ENCODE results near the gene UQCRC2. TPM values are rescaled to one million over a fixed set of nuclear protein-coding genes. Genes with fewer than 3 reads are reported as not detected.
"Not testable (repeated sequence)": the region's sequence is repeated elsewhere in the genome, so short reads cannot be mapped to it uniquely, and the experiment has no call there.

The UQCRC2 gene
- 229 TPM for polyA plus RNA-seq (2013)

DNA sequence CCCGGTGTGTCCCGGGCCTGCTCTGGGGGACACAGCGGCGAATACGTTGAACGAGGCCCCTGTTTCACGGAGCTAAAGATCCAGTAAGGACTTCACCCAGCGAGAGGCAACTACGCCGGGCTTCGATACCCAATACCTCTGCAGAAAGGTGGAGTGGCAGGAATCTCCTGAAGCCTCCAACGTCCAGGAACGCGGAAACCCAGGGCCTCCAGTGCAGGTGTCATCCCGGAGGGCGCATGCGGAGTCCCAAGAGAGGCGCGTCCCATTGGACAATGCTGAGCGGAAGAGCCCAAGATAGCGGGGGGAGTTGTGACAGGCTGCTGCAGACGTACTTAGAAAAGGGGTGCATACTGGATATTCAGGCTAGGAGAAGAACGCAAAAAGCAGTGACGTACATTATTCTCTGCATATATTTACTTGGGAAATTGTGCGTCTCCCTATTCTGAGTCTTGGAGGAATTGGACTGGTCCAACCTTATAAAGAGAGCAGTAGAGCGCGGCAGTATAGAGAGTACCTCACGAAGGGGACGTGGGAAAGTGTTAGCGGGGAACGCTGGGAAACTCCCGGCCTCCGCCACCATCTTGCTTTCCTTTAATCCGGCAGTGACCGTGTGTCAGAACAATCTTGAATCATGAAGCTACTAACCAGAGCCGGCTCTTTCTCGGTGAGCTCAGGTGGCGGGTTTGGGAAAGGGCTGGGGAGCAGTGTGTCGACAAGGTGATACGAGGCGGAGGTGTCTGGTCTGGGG lies at the start of gene UQCRC2:
UQCRC2 (plus strand) TSS at position 569 of the 748 bp plus-strand sequence; CDS start at position 632, 63 bp downstream.
- under 1% methylated on average over 33 of the region's 41 CpGs for WGBS (ENCODE audit: insufficient coverage)

GRCh38 chr16:21932650-21933049 lies 20.5 kb upstream of the UQCRC2 start:
- CTCF ChIA-PET: interaction anchor here (0.7 kb wide), 1 partner anchor 15 kb away, joined by 3 read pairs; no protein-coding TSS in a partner anchor
- POLR2A ChIA-PET: interaction anchor here (0.6 kb wide), 1 partner anchor 112 kb away, joined by 3 read pairs; no protein-coding TSS in a partner anchor
- H3K4me1 ChIP-seq (ENCODE audit: control extremely low read depth in 1 of 4, control insufficient read depth in 4 of 4, insufficient read depth in 4 of 4, low read length in 3 of 4); H3K4me3 ChIP-seq (ENCODE audit: control insufficient read depth in 1 of 7, extremely low read depth in 1 of 7, insufficient read depth in 4 of 7, low read depth in 2 of 7, low read length in 6 of 7); H3K36me3 ChIP-seq (ENCODE audit: control insufficient read depth in 4 of 4, insufficient read depth in 4 of 4, low read length in 3 of 4); DNase-seq; H3K27me3 ChIP-seq (replicated peaks in 2 of 5; ENCODE audit: control insufficient read depth in 4 of 5, insufficient read depth in 5 of 5, low read length in 4 of 5); H3K27ac ChIP-seq (ENCODE audit: insufficient read depth in 1 of 2, low read depth in 1 of 2, low read length in 2 of 2, poor library complexity in 1 of 2, severe bottlenecking in 2 of 2); H3K9me3 ChIP-seq (ENCODE audit: control extremely low read depth in 1 of 5, control insufficient read depth in 4 of 5, insufficient read depth in 2 of 5, low read depth in 1 of 5, low read length in 4 of 5): not testable (repeated sequence)
- whole genome bisulfite sequencing (ENCODE audit: insufficient coverage): 93% methylated on average over 3 of the region's 4 CpGs

More for the DNA sequence above, at the start of gene UQCRC2:
- peak; percentile 94 to 96 (median 96) for DNase-seq
- H3K4me1 ChIP-seq (ENCODE audit: control extremely low read depth in 1 of 4, control insufficient read depth in 4 of 4, insufficient read depth in 4 of 4, low read length in 3 of 4): peaks cover 19 to 40% (median 26%) of the 10 kb centered on the region in 4 experiments
- ChIA-PET CTCF (interaction anchor here (1.0 to 1.5 kb wide), 4 partner anchors 10 to 125 kb away, joined by 3 to 4 read pairs (median 4); no protein-coding TSS in a partner anchor), POLR2A (no interaction called here)
- H3K36me3 ChIP-seq (ENCODE audit: control insufficient read depth in 4 of 4, insufficient read depth in 4 of 4, low read length in 3 of 4): peaks cover 0 to 18% (median 8%) of the 10 kb centered on the region in 4 experiments
- no peaks in the 10 kb centered on the region for H3K27me3 ChIP-seq (replicated peaks in 2 of 5; ENCODE audit: control insufficient read depth in 4 of 5, insufficient read depth in 5 of 5, low read length in 4 of 5)
- peak within 1 kb of the TSS; percentile 82 to 98 (median 89) for H3K4me3 ChIP-seq (ENCODE audit: control insufficient read depth in 1 of 7, extremely low read depth in 1 of 7, insufficient read depth in 4 of 7, low read depth in 2 of 7, low read length in 6 of 7)
- H3K9me3 ChIP-seq (ENCODE audit: control extremely low read depth in 1 of 5, control insufficient read depth in 4 of 5, insufficient read depth in 2 of 5, low read depth in 1 of 5, low read length in 4 of 5): no peaks in the 10 kb centered on the region
- peak within 1 kb of the TSS; percentile 100 for H3K27ac ChIP-seq (ENCODE audit: insufficient read depth in 1 of 2, low read depth in 1 of 2, low read length in 2 of 2, poor library complexity in 1 of 2, severe bottlenecking in 2 of 2)

- H3K9me3 ChIP-seq (ENCODE audit: control extremely low read depth in 1 of 5, control insufficient read depth in 4 of 5, insufficient read depth in 2 of 5, low read depth in 1 of 5, low read length in 4 of 5); H3K4me3 ChIP-seq (ENCODE audit: control insufficient read depth in 1 of 7, extremely low read depth in 1 of 7, insufficient read depth in 4 of 7, low read depth in 2 of 7, low read length in 6 of 7); H3K27ac ChIP-seq (ENCODE audit: insufficient read depth in 1 of 2, low read depth in 1 of 2, low read length in 2 of 2, poor library complexity in 1 of 2, severe bottlenecking in 2 of 2); DNase-seq; POLR2A ChIA-PET; H3K36me3 ChIP-seq (ENCODE audit: control insufficient read depth in 4 of 4, insufficient read depth in 4 of 4, low read length in 3 of 4); H3K27me3 ChIP-seq (replicated peaks in 2 of 5; ENCODE audit: control insufficient read depth in 4 of 5, insufficient read depth in 5 of 5, low read length in 4 of 5); H3K4me1 ChIP-seq (ENCODE audit: control extremely low read depth in 1 of 4, control insufficient read depth in 4 of 4, insufficient read depth in 4 of 4, low read length in 3 of 4): not testable (repeated sequence)
- CTCF ChIA-PET: interaction anchor here (0.7 kb wide), 1 partner anchor 14 kb away, joined by 3 read pairs; no protein-coding TSS in a partner anchor
- 80% methylated on average over 1 of the region's 4 CpGs for WGBS (ENCODE audit: insufficient coverage)
Observed at GRCh38 chr16:21933316-21933715, 19.8 kb upstream of the UQCRC2 start.

DNA sequence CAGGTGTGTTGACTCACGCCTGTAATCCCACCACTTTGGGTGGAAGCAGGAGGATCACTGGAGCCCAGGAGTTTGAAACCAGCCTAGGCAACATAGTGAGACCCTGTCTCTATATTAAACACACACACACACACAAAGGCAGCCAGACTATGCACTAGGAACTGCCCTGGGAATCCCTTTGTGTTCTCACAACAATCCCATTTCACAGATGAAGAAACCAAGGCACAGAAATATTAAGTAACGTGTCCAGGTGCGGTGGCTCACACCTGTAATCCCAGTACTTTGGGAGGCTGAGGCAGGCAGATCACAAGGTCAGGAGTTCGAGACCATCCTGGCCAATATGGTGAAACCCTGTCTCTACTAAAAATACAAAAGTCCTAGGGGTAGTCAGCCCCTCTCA lies 19.4 kb upstream of the UQCRC2 start:
- DNase-seq; H3K4me3 ChIP-seq (ENCODE audit: control insufficient read depth in 1 of 7, extremely low read depth in 1 of 7, insufficient read depth in 4 of 7, low read depth in 2 of 7, low read length in 6 of 7); POLR2A ChIA-PET; H3K27me3 ChIP-seq (replicated peaks in 2 of 5; ENCODE audit: control insufficient read depth in 4 of 5, insufficient read depth in 5 of 5, low read length in 4 of 5); H3K4me1 ChIP-seq (ENCODE audit: control extremely low read depth in 1 of 4, control insufficient read depth in 4 of 4, insufficient read depth in 4 of 4, low read length in 3 of 4); H3K36me3 ChIP-seq (ENCODE audit: control insufficient read depth in 4 of 4, insufficient read depth in 4 of 4, low read length in 3 of 4); H3K27ac ChIP-seq (ENCODE audit: insufficient read depth in 1 of 2, low read depth in 1 of 2, low read length in 2 of 2, poor library complexity in 1 of 2, severe bottlenecking in 2 of 2); CTCF ChIA-PET; H3K9me3 ChIP-seq (ENCODE audit: control extremely low read depth in 1 of 5, control insufficient read depth in 4 of 5, insufficient read depth in 2 of 5, low read depth in 1 of 5, low read length in 4 of 5): not testable (repeated sequence)
- WGBS (ENCODE audit: insufficient coverage): no CpG with 5 or more reads among the region's 4 CpGs

DNA sequence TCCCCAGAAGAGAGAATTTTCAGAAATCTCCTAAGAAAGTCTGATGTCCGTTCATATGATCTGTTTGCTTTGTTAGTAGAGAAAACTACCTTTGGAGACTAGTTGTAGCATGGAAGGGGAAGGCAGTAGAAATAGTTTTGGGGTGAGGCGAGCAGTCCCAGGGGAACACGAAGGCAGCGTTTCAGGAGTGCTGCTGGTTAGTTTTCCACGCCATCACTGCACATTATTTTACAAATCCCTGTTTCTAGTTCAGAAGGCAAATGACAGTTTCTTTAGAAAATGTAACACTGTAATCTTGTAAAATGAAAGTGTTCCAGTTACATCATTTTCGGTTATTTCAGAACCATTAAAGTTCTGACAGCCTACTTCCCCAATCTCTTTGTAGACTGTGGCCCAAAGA lies 16.9 kb upstream of the UQCRC2 start:
- CTCF ChIA-PET: not testable (repeated sequence)

DNA sequence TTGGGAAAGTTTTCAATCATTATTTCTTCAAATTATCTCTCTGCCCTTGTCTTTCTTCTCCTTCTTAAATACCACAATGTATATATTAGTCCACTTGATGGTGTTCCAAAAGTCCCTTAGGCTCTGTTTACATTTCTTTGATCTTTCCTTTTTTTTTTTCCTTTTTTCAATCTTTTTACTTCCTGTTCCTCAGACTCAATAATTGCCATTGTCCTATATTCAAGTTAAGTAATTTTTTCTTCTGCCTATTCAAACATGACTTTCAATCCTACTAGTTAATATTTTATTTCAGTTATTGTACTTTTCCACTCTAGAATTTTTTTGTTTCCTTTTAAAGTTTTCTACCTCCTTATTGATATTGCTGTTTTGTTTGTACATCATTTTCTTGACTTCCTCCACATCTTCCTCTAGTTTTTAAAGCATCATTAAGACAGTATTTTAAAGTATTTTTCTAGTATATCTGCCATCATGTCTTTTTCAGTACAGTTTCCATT lies 15.8 kb upstream of the UQCRC2 start:
- no peaks in the 10 kb centered on the region for H3K36me3 ChIP-seq (ENCODE audit: control insufficient read depth in 4 of 4, insufficient read depth in 4 of 4, low read length in 3 of 4)
- DNase-seq: no peak
- no peak overlapping the region for H3K27ac ChIP-seq (ENCODE audit: insufficient read depth in 1 of 2, low read depth in 1 of 2, low read length in 2 of 2, poor library complexity in 1 of 2, severe bottlenecking in 2 of 2)
- ChIA-PET CTCF (no interaction called here), POLR2A (no interaction called here)
- H3K9me3 ChIP-seq (ENCODE audit: control extremely low read depth in 1 of 5, control insufficient read depth in 4 of 5, insufficient read depth in 2 of 5, low read depth in 1 of 5, low read length in 4 of 5): no peaks in the 10 kb centered on the region
- H3K27me3 ChIP-seq (replicated peaks in 2 of 5; ENCODE audit: control insufficient read depth in 4 of 5, insufficient read depth in 5 of 5, low read length in 4 of 5): peaks cover 0 to 4% (median 0%) of the 10 kb centered on the region in 5 experiments
- H3K4me1 ChIP-seq (ENCODE audit: control extremely low read depth in 1 of 4, control insufficient read depth in 4 of 4, insufficient read depth in 4 of 4, low read length in 3 of 4): no peaks in the 10 kb centered on the region
- no peak overlapping the region for H3K4me3 ChIP-seq (ENCODE audit: control insufficient read depth in 1 of 7, extremely low read depth in 1 of 7, insufficient read depth in 4 of 7, low read depth in 2 of 7, low read length in 6 of 7)

More for the DNA sequence above, 16.9 kb upstream of the UQCRC2 start:
- H3K36me3 ChIP-seq (ENCODE audit: control insufficient read depth in 4 of 4, insufficient read depth in 4 of 4, low read length in 3 of 4); DNase-seq; H3K4me1 ChIP-seq (ENCODE audit: control extremely low read depth in 1 of 4, control insufficient read depth in 4 of 4, insufficient read depth in 4 of 4, low read length in 3 of 4); H3K4me3 ChIP-seq (ENCODE audit: control insufficient read depth in 1 of 7, extremely low read depth in 1 of 7, insufficient read depth in 4 of 7, low read depth in 2 of 7, low read length in 6 of 7); H3K27ac ChIP-seq (ENCODE audit: insufficient read depth in 1 of 2, low read depth in 1 of 2, low read length in 2 of 2, poor library complexity in 1 of 2, severe bottlenecking in 2 of 2); POLR2A ChIA-PET; H3K9me3 ChIP-seq (ENCODE audit: control extremely low read depth in 1 of 5, control insufficient read depth in 4 of 5, insufficient read depth in 2 of 5, low read depth in 1 of 5, low read length in 4 of 5); H3K27me3 ChIP-seq (replicated peaks in 2 of 5; ENCODE audit: control insufficient read depth in 4 of 5, insufficient read depth in 5 of 5, low read length in 4 of 5): not testable (repeated sequence)
- WGBS (ENCODE audit: insufficient coverage): no CpG with 5 or more reads among the region's 6 CpGs

DNA sequence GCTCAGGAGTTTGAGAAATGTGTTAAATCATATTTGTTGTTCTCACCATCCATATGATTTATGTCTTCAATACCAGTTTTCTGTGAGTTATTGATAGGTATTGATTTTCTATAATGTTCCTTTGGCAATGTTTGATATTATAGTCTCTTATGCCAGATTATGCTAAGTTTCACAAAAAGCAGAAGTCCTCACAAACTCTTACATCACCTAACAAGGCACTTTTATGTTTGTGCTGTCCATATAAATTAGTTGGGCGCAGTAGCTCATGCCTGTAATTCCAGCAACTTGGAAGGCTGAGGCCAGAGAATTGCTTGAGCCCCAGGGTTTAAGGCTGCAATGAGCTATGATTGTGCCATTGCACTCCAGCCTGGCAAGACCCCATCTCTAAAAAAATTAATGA lies 12.6 kb upstream of the UQCRC2 start:
- H3K4me1 ChIP-seq (ENCODE audit: control extremely low read depth in 1 of 4, control insufficient read depth in 4 of 4, insufficient read depth in 4 of 4, low read length in 3 of 4): no peaks in the 10 kb centered on the region
- DNase-seq: no peak
- peaks cover 0 to 4% (median 0%) of the 10 kb centered on the region in 5 experiments for H3K27me3 ChIP-seq (replicated peaks in 2 of 5; ENCODE audit: control insufficient read depth in 4 of 5, insufficient read depth in 5 of 5, low read length in 4 of 5)
- WGBS (ENCODE audit: insufficient coverage): no CpG with 5 or more reads among the region's 1 CpG
- H3K4me3 ChIP-seq (ENCODE audit: control insufficient read depth in 1 of 7, extremely low read depth in 1 of 7, insufficient read depth in 4 of 7, low read depth in 2 of 7, low read length in 6 of 7): no peak overlapping the region
- H3K36me3 ChIP-seq (ENCODE audit: control insufficient read depth in 4 of 4, insufficient read depth in 4 of 4, low read length in 3 of 4): no peaks in the 10 kb centered on the region
- CTCF ChIA-PET: no interaction called here
- POLR2A ChIA-PET: no interaction called here
- no peaks in the 10 kb centered on the region for H3K9me3 ChIP-seq (ENCODE audit: control extremely low read depth in 1 of 5, control insufficient read depth in 4 of 5, insufficient read depth in 2 of 5, low read depth in 1 of 5, low read length in 4 of 5)
- no peak overlapping the region for H3K27ac ChIP-seq (ENCODE audit: insufficient read depth in 1 of 2, low read depth in 1 of 2, low read length in 2 of 2, poor library complexity in 1 of 2, severe bottlenecking in 2 of 2)
